SK-N-DZ (cell line): Measurements from ENCODE around the gene EPC2. TPM values are rescaled to one million over a fixed set of nuclear protein-coding genes. Genes with fewer than 3 reads are reported as not detected.

ENCODE experiments used
- DNase-seq: peaks from one replicate; pipeline ENCODE4 v3.0.0-alpha.2; 2015; ENCODE audit warnings: low spot score
- polyA plus RNA-seq, 2 experiments: library from polyadenylated mRNA; depleted of rRNA; stranded (reverse); fragments of >200 nt; gene quantifications; 2 replicates each; pipeline ENCODE4 v1.2.3, GENCODE V29; 2014

EPC2 gene
- 10.7 and 10.9 TPM in 2 replicates for polyA plus RNA-seq (2014; cell fraction: cytosol; rRNA removed)
- 4.9 and 10.0 TPM in 2 replicates for polyA plus RNA-seq (2014; cell fraction: nucleus; rRNA removed)

GRCh38 chr2:148643998-148644882 is at the start of gene EPC2:
TSS of gene EPC2 (plus strand) at chr2:148644751. CDS start at chr2:148645018, 267 bp downstream.
- peak; percentile 81 for DNase-seq

- DNase-seq: no peak
Measured at GRCh38 chr2:148596018-148596417, 48.5 kb upstream of the EPC2 start.

GRCh38 chr2:148599109-148599991 is 45.2 kb upstream of the EPC2 start:
- DNase-seq: no peak

GRCh38 chr2:148602885-148603561 is 41.5 kb upstream of the EPC2 start:
- DNase-seq: no peak

GRCh38 chr2:148603562-148603920 is 41.0 kb upstream of the EPC2 start:
- no peak for DNase-seq

- no peak for DNase-seq
Measured at GRCh38 chr2:148604927-148605326, 39.6 kb upstream of the EPC2 start.

GRCh38 chr2:148607566-148607965 is 37.0 kb upstream of the EPC2 start:
- DNase-seq: no peak

GRCh38 chr2:148613231-148614013 is 31.1 kb upstream of the EPC2 start:
- no peak for DNase-seq

- DNase-seq: no peak
Measured at GRCh38 chr2:148614014-148614321, 30.6 kb upstream of the EPC2 start.

- DNase-seq: no peak
Measured at GRCh38 chr2:148614322-148615049, 30.1 kb upstream of the EPC2 start.

GRCh38 chr2:148615381-148615841 is 29.1 kb upstream of the EPC2 start:
- DNase-seq: no peak

GRCh38 chr2:148616662-148617061 is 27.9 kb upstream of the EPC2 start:
- no peak for DNase-seq

GRCh38 chr2:148617219-148617618 is 27.3 kb upstream of the EPC2 start:
- no peak for DNase-seq

GRCh38 chr2:148619560-148620195 is 24.9 kb upstream of the EPC2 start:
- no peak for DNase-seq

- no peak for DNase-seq
Measured at GRCh38 chr2:148622366-148622765, 22.2 kb upstream of the EPC2 start.

GRCh38 chr2:148623086-148623485 is 21.5 kb upstream of the EPC2 start:
- DNase-seq: no peak

GRCh38 chr2:148627224-148627623 is 17.3 kb upstream of the EPC2 start:
- no peak for DNase-seq

GRCh38 chr2:148634749-148635148 is 9.8 kb upstream of the EPC2 start:
- no peak for DNase-seq

- DNase-seq: no peak
Measured at GRCh38 chr2:148638543-148638942, 6.0 kb upstream of the EPC2 start.

- no peak for DNase-seq
Measured at GRCh38 chr2:148640767-148641166, 3.8 kb upstream of the EPC2 start.
